GM20000 (cell line): ENCODE results near the gene SCGB2A2.

Source experiments
- DNase-seq: peaks from one replicate; pipeline ENCODE4 v3.0.0; 2012; ENCODE audit warnings: low spot score
- CTCF ChIP-seq: IDR thresholded peaks from 2 replicates; pipeline ENCODE4 v1.5.1; 2012; ENCODE audit warnings: mild to moderate bottlenecking, control low read depth; ENCODE audit errors: extremely low read depth, missing control alignments

Gene SCGB2A2

GRCh38 chr11:62264004-62264403 is 6.0 kb upstream of the SCGB2A2 start:
- DNase-seq = no peak
- TF ChIP-seq CTCF = no peak

- no peak for DNase-seq
- TF ChIP-seq CTCF = no peak
Observed at GRCh38 chr11:62266558-62266957, 3.4 kb upstream of the SCGB2A2 start.

GRCh38 chr11:62267050-62267449 is 2.9 kb upstream of the SCGB2A2 start:
- TF ChIP-seq CTCF = no peak
- DNase-seq = no peak

GRCh38 chr11:62267576-62267975 is 2.4 kb upstream of the SCGB2A2 start:
- TF ChIP-seq CTCF = no peak
- DNase-seq = no peak

GRCh38 chr11:62273284-62273683 is 3.3 kb downstream of the SCGB2A2 start:
- TF ChIP-seq CTCF = no peak

GRCh38 chr11:62273789-62274275 is 3.9 kb downstream of the SCGB2A2 start:
- no peak for TF ChIP-seq CTCF
- DNase-seq = no peak

More at GRCh38 chr11:62273284-62273683, 3.3 kb downstream of the SCGB2A2 start:
- no peak for DNase-seq

GRCh38 chr11:62280452-62280851 is 10.5 kb downstream of the SCGB2A2 start:
- DNase-seq = no peak
- TF ChIP-seq CTCF = no peak
